Left ventricle myocardium inferior (tissue), 1 donor: Measurements from ENCODE around the gene SULT2A1. TPM values are rescaled to one million over a fixed set of nuclear protein-coding genes. Genes with fewer than 3 reads are reported as not detected.

Source experiments
- DNase-seq: peaks from one replicate; pipeline ENCODE4 v3.0.0-alpha.2; 2020
- H3K27ac ChIP-seq: fragments of 200-600 bp; replicated peaks from 2 replicates; pipeline ENCODE4 v1.8.0; 2021
- H3K27me3 ChIP-seq: fragments of 200-600 bp; 2 replicates; pipeline ENCODE4 v1.8.0; 2021; ENCODE audit warnings: low read depth
- H3K36me3 ChIP-seq: fragments of 200-600 bp; 2 replicates; pipeline ENCODE4 v1.8.0; 2021
- H3K4me1 ChIP-seq: fragments of 200-600 bp; 2 replicates; pipeline ENCODE4 v1.8.0; 2021
- H3K4me3 ChIP-seq: fragments of 200-600 bp; 2 replicates; pipeline ENCODE4 v1.8.0; 2021; ENCODE audit warnings: mild to moderate bottlenecking, moderate library complexity
- H3K9me3 ChIP-seq: fragments of 200-600 bp; replicated peaks from 2 replicates; pipeline ENCODE4 v1.8.0; 2021
- CTCF ChIP-seq: fragments of 200-600 bp; IDR thresholded peaks from 2 replicates; pipeline ENCODE4 v1.8.0; 2021; ENCODE audit warnings: antibody characterized with exemption, mild to moderate bottlenecking, borderline replicate concordance
- intact Hi-C: fragments of 100-400 bp; cut with micrococcal nuclease; formaldehyde crosslinking; loops from one replicate; pipeline ENCODE4 v1.11.0; 2022
- total RNA-seq: library from RNA; stranded (reverse); fragmentation: NEBNext Ultra II Directional; extraction: Animal tissue kit (Norgen Biotek cat#: 25700); gene quantifications from one replicate; pipeline ENCODE4 v1.2.1, GENCODE V29; 2021
- donor health status: DM: no; HTN: yes; CAD: no; lungs with severe emphysema.

The SULT2A1 gene
- total RNA-seq, 1 donor from 2014 or later = not detected

- no peak overlapping the region for H3K4me3 ChIP-seq
- no peak for DNase-seq
- no peaks in the 10 kb centered on the region for H3K4me1 ChIP-seq
- no peak overlapping the region for H3K27ac ChIP-seq
- H3K27me3 ChIP-seq = peaks cover 71% of the 10 kb centered on the region
- no peaks in the 10 kb centered on the region for H3K36me3 ChIP-seq
- intact Hi-C loops = no loop called here
- no peak for TF ChIP-seq CTCF
- peaks cover 8% of the 10 kb centered on the region for H3K9me3 ChIP-seq
Observed at GRCh38 chr19:47826800-47827199, 59.3 kb downstream of the SULT2A1 start.

- no peak overlapping the region for H3K27ac ChIP-seq
Observed at GRCh38 chr19:47824396-47824795, 61.7 kb downstream of the SULT2A1 start.

GRCh38 chr19:47821460-47822020, 64.6 kb downstream of the SULT2A1 start, which contains the start of gene CRX:
Gene CRX, plus strand, starts transcription at chr19:47821937. Its CDS starts 12,507 bp downstream, at chr19:47834444.
- Histone ChIP-seq H3K27me3 (peaks cover 90% of the 10 kb centered on the region), H3K36me3 (no peaks in the 10 kb centered on the region), H3K4me1 (no peaks in the 10 kb centered on the region), H3K9me3 (peaks cover 1% of the 10 kb centered on the region), H3K27ac (no peak within 1 kb of the TSS), H3K4me3 (no peak within 1 kb of the TSS)
- no peak for TF ChIP-seq CTCF
- intact Hi-C loops = no loop called here
- DNase-seq = no peak

More at GRCh38 chr19:47824396-47824795, 61.7 kb downstream of the SULT2A1 start:
- H3K4me1 ChIP-seq = no peaks in the 10 kb centered on the region
- no peak overlapping the region for H3K4me3 ChIP-seq
- H3K27me3 ChIP-seq = peaks cover 77% of the 10 kb centered on the region
- no peak for DNase-seq
- TF ChIP-seq CTCF = no peak
- intact Hi-C loops = no loop called here
- no peaks in the 10 kb centered on the region for H3K36me3 ChIP-seq
- H3K9me3 ChIP-seq = peaks cover 8% of the 10 kb centered on the region

Other genes starting within 250 kb of the SULT2A1 start
- gene EHD2, start 172.9 kb downstream of the SULT2A1 start, total RNA-seq = 48.2 TPM
- gene NOP53, start 140.8 kb downstream of the SULT2A1 start, total RNA-seq = 169 TPM
- 1,019 TPM for gene SELENOW, start 107.6 kb downstream of the SULT2A1 start, total RNA-seq
- not detected for gene TPRX1, start 81.8 kb downstream of the SULT2A1 start, total RNA-seq
- not detected for gene CRX, start 64.4 kb downstream of the SULT2A1 start, total RNA-seq
- gene TPRX2, start 27.1 kb downstream of the SULT2A1 start, total RNA-seq = not detected
- not detected for gene BSPH1, start 105.9 kb upstream of the SULT2A1 start, total RNA-seq
- gene ELSPBP1, start 108.3 kb upstream of the SULT2A1 start, total RNA-seq = not detected
- gene CABP5, start 157.8 kb upstream of the SULT2A1 start, total RNA-seq = not detected
- 35.3 TPM for gene PLA2G4C, start 224.5 kb upstream of the SULT2A1 start, total RNA-seq